Kasumi-1 (cell line): ENCODE measurements around the gene KLHDC7A.

Experiments
- DNase-seq, 2 experiments: peaks; one replicate each; lab custom pipeline; 2025; lab: John Stamatoyannopoulos, UW

KLHDC7A gene

DNA sequence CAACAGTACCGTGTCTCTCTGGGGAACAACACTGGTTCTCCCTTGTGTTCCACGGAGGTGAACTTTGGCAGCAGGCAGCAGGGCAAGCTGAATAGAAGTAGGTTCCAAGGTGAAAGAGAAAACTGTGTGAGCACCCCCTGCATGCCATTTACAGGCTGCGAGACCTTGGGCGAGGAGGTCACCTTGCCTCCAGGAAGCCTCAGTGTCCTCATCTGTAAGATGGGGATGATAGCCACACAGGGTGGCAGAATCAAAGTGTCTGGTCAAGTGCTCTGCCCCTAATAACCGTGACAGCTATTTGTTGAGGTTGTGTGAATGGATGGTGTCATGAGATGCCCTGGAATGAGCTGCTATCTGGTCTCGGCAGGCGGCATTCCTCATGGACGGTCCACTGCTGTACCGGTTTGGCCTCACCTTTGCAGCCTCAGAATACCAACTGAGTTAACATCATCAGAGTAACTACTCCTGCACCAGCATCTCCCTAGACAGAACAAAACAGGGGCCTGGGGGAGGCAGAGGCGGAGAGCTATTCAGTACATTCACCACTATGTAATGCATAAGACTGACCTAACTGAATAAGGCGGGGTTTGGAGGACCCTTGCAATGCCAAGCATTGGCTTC is 7.4 kb upstream of the KLHDC7A start:
- no peak for DNase-seq

DNA sequence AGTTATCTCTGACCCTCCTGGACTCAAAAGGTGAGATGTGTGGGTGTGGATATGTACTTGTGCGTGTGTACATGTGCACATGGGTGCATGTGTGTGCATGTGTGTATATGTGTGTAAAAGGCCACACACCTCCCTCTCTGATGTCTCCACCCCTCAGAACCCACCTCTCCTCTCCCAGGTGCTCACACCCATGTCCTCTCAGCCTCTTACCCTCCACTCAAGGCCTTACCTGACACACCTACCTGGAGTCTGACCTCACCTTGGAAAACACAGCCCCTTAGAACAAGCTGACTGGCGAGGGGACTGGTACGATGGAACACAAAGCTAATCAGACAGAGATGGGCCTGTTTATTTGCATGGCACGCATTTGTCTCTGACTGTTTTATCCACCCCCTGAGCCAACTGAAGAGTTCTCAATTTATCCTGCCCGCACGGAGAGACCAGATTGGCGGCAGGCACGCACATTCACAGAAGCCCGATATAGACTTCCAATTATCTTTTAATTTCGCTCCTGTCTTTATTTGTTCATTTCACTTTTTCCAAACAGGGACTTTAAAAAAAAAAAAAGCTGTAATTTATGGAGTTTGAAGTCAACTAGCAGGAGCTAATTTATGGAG is 6.1 kb upstream of the KLHDC7A start:
- DNase-seq: no peak

DNA sequence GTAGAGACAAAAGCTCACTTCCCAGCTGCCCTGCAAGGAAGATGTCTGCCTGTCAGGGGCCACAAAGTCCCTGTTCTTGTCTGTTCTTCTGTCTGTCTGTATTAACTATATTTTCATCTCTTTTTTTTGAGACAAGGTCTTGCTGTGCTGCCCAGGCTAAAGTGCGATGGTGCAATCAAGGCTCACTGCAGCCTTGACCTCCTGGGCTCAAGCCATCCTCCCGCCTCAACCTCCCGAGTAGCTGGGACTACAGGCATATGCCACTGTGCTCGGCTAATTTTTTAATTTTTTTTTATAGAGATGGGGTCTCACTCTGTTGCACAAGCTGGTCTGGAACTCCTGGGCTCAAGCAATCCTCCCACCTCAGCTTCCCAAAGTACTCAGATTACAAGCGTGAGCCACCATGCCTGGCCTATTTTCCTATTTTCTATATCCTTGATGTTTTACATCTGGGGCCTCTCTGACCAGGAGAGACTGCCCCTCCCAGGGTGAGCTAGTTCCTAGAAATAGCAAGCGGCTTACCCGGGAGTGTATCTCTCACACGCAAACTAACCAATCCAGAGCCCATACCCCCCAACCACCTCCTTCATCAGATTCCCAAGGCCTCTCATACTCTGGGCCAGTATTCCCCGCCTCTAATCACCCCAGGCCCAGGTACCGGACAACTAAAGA is 5.4 kb upstream of the KLHDC7A start:
- no peak for DNase-seq

DNA sequence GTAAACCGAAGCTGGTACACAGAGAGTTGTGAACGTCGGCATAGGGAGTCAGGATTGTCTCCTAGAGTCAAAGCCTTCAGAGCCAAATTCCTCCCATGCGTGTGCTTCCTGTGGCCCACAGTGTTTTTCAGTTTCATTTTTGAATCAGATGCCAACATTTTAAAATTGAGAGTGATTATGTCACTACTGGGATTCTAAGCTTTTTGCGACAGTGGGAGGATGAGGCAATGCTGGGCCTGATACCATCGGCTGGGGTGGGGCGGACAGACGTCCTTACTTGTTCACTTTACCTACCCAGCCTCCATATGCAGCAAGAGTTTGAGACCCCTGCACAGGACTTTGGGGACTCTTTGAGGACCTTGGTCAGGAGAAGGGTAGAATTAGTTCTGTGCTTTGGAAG is 1.3 kb upstream of the KLHDC7A start:
- no peak for DNase-seq

DNA sequence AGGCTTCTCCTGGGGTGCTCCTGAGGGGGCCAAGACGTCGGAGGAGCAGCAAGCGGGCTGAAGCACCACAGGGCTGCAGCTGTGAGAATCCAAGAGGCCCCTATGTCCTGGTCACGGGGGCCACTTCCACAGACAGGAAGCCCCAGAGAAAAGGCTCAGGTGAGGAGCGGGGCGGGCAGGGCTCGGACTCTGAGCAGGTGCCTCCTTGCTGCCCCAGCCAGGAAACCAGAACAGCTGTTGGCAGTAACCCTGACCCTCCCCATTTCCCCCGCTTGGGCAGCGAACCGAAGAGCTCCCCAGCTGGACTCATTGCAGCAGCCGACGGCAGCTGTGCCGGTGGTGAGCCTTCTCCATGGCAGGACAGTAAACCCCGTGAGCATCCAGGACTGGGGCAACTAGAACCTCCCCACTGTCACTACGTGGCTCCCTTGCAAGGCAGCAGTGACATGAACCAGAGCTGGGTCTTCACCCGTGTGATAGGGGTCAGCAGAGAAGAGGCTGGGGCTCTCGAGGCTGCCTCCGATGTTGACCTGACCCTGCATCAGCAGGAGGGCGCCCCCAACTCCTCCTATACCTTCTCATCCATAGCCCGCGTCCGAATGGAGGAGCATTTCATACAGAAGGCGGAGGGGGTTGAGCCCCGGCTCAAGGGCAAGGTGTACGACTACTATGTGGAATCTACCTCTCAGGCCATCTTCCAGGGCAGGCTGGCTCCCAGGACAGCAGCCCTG is 625 bp downstream of the KLHDC7A start:
- DNase-seq: no peak

DNA sequence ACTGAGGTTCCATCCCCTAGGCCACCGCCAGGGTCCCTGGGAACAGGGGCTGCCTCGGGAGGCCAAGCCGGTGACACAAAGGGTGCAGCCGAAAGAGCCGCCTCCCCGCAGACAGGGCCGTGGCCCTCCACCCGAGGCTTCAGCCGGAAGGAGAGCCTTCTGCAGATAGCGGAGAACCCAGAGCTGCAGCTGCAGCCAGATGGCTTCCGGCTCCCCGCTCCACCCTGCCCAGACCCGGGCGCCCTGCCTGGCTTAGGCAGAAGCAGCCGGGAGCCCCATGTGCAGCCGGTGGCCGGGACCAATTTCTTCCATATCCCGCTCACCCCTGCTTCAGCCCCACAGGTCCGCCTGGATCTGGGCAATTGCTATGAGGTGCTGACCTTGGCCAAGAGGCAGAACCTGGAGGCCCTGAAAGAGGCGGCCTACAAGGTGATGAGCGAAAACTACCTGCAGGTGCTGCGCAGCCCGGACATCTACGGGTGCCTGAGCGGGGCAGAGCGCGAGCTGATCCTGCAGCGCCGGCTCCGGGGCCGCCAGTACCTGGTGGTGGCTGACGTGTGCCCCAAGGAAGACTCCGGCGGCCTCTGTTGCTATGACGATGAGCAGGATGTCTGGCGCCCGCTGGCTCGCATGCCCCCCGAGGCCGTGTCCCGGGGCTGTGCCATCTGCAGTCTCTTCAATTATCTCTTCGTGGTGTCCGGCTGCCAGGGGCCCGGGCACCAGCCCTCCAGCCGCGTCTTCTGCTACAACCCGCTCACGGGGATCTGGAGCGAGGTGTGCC is 1.4 kb downstream of the KLHDC7A start:
- no peak for DNase-seq

DNA sequence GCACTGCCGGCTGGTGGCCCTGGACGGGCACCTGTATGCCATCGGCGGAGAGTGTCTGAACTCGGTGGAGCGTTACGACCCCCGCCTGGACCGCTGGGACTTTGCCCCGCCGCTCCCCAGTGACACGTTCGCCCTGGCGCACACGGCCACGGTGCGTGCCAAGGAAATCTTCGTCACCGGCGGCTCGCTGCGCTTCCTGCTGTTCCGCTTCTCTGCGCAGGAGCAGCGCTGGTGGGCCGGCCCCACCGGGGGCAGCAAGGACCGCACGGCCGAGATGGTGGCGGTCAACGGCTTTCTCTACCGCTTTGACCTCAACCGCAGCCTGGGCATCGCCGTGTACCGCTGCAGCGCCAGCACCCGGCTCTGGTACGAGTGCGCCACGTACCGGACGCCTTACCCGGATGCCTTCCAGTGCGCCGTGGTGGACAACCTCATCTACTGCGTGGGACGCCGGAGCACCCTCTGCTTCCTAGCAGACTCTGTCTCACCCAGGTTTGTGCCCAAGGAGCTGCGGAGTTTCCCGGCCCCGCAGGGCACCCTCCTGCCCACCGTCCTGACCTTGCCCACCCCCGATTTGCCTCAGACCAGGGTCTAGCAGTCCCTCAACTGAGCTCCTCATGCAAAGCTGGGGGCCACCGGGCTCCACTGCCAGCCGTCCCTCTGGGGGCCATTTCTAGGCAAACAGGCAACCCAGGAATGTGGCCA is 2.1 kb downstream of the KLHDC7A start:
- DNase-seq: no peak

DNA sequence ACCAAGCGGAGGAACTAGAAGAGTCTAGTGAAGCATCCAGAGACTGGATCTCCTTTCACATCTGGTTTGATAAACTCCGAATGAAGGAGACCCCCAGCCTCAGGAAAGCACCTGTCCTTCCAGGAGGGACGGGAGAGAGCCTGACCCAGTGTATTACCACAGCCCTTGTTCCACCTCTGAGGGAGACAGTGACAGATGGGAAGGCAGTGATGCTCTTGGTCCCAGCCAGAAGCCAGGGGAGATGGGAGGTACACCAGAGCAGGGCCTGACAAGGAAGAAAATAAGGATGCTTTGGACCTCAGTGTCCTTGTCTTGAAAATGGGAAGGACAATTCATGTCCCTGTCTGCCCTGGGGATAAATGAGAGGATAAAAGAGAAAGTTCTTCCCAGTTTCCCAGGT is 3.5 kb downstream of the KLHDC7A start:
- DNase-seq: no peak

DNA sequence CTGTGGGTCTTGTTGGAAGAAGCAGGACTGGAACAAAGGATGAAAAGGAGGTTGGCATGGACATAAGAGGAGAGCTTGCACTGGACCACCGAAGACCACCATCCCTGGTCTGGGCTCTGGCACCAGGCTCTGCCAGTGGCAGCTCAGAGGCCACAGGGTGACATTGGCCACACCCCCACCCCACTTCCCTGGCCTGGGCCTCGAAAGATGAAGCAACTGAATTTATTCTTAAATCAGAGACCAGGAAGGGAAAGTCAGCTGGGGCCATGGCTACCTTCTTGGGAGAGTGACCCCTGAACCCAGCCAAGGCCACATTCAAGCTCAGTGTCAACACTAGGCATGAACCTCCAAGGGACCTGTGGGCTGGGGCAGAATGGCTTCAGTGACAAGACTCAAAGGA is 4.0 kb downstream of the KLHDC7A start:
- no peak for DNase-seq

DNA sequence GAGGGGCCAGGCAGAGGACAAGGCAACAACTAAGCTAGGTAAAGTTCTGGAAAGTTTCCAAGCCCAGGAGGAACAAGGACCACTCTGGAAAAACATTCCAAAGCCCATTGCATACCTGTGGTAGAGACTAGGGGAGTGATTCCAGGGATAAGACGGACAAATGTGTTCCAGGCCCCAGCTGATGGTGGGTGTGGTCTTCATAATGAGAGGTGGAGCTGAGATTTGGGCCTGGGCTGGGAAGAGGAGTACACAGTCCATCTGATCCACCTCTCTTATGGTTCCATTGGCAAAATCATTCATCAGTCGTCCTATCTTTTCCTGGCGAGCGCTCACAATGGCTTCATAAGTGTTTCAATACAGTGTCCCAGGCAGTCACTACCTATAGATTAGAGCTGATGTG is 4.5 kb downstream of the KLHDC7A start:
- no peak for DNase-seq

DNA sequence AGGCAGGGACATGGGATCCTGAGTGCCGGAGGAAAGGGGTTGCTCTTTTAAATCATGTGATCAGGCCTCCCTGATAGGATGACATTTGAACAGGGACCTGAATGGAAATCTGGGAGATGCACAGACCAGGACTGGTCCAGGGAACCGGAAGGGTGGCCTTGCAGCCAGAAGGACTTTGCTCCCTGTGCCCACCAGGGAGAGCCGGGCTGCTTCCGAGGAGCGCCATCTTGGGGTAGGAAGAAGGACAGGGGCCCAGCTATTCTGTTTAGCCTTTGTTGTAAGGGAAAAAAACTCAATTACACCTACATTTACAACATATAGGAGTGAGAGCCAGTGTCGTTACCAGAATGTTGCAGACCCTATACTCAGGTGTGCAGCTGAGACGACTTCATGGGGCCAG is 5.5 kb downstream of the KLHDC7A start:
- DNase-seq: no peak

DNA sequence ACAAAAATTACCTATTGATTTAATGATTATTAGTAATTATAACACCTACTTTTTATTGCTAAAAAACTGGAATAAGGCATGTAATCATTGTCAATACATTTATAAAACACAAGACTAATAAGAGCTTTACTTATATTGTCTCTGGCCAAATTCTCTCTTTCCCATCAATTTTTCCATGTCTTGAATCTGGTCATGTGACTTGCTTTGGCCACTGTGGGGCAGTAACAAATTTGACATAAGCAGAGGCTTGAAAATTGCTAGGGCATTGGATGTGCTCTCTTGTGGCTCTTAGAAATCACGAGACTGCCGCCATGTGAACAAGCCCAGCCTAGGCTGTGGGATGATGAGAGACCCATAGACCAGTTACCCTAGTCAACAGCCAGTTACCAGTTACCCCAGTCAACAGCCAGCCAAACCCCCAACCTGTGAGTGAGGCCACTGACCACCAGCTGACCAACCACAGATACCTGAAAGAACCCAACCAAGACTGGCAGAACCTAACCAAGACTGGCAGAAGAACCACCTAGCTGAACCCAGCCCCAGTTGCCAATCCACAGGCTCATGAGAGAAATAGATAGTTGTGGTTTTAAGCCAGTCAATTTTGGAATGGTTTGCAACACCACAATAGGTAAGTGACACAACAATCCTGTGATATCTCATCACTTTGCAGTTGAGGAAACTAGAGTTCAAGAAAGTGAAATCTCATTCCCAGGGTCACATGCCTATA is 8.8 kb downstream of the KLHDC7A start:
- no peak for DNase-seq

DNA sequence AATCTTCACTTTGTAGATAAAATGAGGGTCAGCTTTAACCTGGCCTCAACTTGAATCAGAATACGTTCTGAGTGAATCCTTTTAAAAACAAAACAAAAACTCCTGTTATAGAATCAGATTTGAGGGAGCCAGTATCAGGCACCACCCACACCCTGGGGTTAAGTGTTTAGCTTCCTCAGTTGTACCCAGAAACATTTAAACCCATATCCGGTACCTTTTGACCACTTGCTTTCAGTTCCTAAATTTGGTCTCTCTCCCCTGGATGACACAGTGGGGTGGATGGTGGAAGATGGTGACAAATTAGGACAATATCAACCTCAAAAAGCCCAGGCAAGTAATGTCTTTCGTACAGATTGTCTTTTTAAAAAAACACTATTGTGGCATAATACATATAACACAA is 10.4 kb downstream of the KLHDC7A start:
- DNase-seq: no peak

DNA sequence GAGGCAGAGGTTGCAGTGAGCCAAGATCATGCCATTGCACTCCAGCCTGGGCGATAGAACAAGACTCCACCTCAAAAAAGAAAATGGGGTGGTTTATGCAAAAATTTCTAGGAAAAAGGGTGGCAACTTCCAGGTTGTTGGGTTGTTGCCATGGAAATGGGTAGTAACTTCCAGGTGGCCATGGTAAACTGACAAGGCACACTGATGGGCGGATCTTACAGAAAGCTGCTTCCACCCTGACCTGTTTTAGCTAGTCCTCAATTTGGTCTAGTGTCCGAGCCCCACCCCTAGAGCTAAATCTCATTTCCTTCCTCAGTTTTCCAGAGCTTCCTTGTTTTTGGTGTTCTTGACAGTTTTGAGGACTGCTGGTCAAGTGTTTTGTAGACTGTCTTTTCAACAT is 13.6 kb downstream of the KLHDC7A start:
- no peak for DNase-seq

DNA sequence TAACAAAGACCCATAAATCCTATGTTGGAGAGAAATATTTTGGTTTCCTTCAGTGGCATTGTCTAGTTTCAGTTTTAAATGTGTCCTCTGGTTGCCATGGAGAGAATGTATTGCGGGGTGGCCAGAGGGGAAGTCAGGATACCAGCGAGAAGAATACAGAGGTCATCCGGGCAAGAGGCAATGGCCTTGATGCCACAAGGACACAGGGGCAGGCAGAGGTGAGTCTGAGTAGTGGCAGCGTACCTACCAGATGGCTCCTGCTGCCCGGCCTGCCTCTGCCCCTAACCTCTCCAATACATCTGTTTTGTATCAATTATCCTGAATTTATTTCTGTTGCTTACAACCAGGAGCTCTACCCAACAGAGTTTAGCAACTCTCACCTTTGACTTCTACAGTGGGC is 14.9 kb downstream of the KLHDC7A start:
- DNase-seq: no peak

DNA sequence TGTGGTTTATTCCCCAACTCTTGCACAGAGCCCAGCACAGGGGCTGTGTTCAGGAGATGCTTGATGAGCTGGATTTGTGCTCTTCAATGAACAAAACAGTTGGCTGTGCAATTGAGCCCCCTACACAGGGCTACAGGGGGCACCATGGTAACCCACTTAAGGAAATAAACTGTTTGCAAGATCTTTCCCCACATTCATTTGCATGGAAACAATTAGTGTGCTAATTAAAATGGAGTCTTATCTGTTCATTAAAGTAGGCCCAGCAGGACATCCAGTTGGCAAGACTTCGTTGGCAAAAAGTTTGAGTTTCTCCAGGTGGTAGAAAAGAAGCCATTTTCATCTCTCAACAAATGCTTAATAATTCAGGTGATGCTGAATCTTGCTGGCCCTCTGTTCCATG is 15.3 kb downstream of the KLHDC7A start:
- no peak for DNase-seq

DNA sequence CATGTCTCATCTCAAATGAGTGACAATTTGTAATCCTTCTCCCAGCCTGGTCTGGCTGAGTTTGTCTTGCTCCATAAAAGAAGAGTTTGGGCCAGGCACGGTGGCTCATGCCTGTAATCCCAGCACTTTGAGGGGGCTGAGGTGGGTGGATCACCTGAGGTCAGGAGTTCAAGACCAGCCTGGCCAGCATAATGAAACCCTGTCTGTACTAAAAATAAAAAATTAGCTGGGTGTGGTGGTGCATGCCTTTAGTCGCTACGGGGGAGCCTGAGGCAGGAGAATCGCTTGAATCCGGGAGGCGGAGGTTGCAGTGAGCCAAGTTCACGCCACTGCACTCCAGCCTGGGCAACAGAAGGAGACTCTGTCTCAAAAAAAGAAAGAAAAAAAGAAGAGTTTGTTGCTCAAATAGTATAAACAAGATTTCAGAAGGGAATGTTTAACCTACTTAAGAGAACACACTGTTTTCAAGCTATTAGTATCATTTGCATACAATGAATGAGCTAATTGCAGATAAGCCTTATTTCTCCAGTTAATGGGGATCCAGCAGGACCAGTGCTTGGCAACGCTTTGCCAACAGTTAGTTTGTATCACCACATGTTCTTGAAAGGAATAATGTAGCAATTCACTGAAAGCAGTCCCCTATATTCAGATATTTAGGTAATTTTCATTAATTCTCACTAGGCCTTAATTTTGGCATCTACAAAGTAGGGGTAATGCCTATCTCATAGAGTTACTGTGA is 15.9 kb downstream of the KLHDC7A start:
- DNase-seq: no peak

DNA sequence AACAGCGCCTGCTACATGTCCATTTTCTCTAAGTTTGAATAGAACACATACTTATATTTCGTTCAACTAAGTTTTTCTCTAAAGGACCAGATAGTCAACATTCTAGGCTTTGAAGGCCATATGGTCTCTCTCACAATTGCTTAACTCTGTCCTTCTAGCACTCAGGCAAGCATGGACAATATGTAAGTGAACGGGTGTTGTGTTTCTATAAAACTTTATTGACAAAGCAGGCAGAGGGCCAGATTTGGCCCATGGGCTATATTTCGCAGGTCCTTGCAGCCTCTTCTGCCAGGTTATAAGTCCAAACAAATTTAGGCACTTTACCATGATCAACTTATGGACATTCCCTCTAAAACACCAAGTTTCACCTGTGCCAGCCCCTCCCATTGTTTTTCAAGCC is 21.1 kb downstream of the KLHDC7A start:
- DNase-seq: no peak

DNA sequence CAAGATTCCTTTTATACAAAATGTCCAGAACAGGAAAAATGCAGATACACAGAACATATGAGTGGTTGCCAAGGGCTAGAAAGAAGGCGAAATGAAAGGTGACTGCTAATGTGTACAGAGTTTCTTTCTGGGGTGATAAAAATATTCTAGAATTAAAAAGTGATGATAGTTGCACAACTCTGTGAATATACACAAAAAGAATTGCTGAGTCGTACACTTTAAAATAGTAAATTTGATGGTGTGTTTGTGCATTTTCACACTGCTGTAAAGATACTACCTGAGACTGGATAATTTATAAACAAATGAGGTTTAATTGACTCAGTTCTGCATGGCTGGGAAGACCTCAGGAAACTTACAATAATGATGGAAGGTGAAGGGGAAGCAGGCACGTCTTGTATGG is 23.9 kb downstream of the KLHDC7A start:
- DNase-seq: no peak

DNA sequence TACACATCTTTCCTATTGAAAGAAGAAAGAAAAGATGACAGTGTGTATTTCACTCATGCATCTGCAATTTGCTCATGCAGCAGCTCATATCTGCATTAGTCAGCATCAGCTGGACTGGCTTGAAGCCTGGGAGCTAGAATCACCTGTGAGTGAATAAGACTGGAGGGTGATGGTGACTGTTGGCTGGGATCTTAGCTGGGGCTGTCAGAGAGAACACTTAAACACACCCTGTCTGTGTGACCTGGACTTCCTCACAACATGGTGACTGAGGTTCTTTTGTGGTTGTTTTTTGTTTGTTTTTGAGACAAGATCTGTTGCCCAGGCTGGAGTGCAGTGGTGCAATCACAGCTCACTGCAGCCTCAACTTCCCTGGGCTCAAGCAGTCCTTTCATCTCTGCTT is 24.9 kb downstream of the KLHDC7A start:
- no peak for DNase-seq
